SU-DHL-6 (cell line): ENCODE data around the gene CACNA1C.

Source experiments
- H2AFZ ChIP-seq: fragments of 200-600 bp; sonication (generic); 2 replicates; pipeline ENCODE4 v1.6.1; 2014; ENCODE audit warnings: low read depth, mild to moderate bottlenecking, moderate library complexity, mixed read lengths, antibody characterized with exemption, low read length; ENCODE audit not compliant: severe bottlenecking
- H3F3A ChIP-seq: fragments of 200-600 bp; shearing (Covaris generic); 2 replicates; pipeline ENCODE4 v1.6.0; 2016; ENCODE audit warnings: antibody characterized with exemption, mild to moderate bottlenecking; ENCODE audit not compliant: insufficient read depth
- H3K27ac ChIP-seq: fragments of 200-600 bp; sonication (generic); 2 replicates; pipeline ENCODE4 v1.5.1; 2016; ENCODE audit warnings: low read depth, mild to moderate bottlenecking, low read length, moderate library complexity, mixed read lengths
- H3K27me3 ChIP-seq: fragments of 200-600 bp; sonication (generic), shearing (Covaris generic); 2 replicates; pipeline ENCODE4 v1.6.0; 2014; ENCODE audit warnings: mild to moderate bottlenecking, low read length
- H3K36me3 ChIP-seq: fragments of 200-600 bp; sonication (generic); 2 replicates; pipeline ENCODE4 v1.6.1; 2014; ENCODE audit warnings: mild to moderate bottlenecking, low read length, mixed read lengths
- H3K4me2 ChIP-seq: fragments of 300-600, 200-600 bp; shearing (Covaris generic), sonication (generic); 2 replicates; pipeline ENCODE4 v1.6.0; 2014; ENCODE audit warnings: low read length, low read depth, mild to moderate bottlenecking; ENCODE audit not compliant: poor library complexity, severe bottlenecking
- H3K4me3 ChIP-seq: fragments of 200-600 bp; sonication (generic); 2 replicates; pipeline ENCODE4 v1.5.1; 2014; ENCODE audit warnings: antibody characterized with exemption, low read length, mild to moderate bottlenecking, mixed read lengths; ENCODE audit not compliant: insufficient read depth, poor library complexity, severe bottlenecking
- H3K79me2 ChIP-seq: fragments of 200-600 bp; sonication (generic); 2 replicates; pipeline ENCODE4 v1.6.1; 2014; ENCODE audit warnings: mild to moderate bottlenecking, low read length, moderate library complexity; ENCODE audit not compliant: insufficient read depth
- H3K9ac ChIP-seq: fragments of 200-600 bp; sonication (generic); 2 replicates; pipeline ENCODE4 v1.7.0; 2014; ENCODE audit warnings: mild to moderate bottlenecking, low read length
- H3K9me2 ChIP-seq: fragments of 200-600 bp; sonication (generic); replicated peaks from 2 replicates; pipeline ENCODE4 v1.6.1; 2014; ENCODE audit warnings: low read length; ENCODE audit not compliant: insufficient read depth
- H3K9me3 ChIP-seq: fragments of 200-600 bp; sonication (generic); 2 replicates; pipeline ENCODE4 v1.6.1; 2014; ENCODE audit warnings: low read length, mixed read lengths; ENCODE audit not compliant: insufficient read depth
- H4K20me1 ChIP-seq: fragments of 200-600 bp; sonication (generic); 2 replicates; pipeline ENCODE4 v1.6.1; 2014; ENCODE audit warnings: low read depth, mild to moderate bottlenecking, antibody characterized with exemption, low read length, moderate library complexity, mixed read lengths
- CTCF ChIP-seq: fragments of 200-600 bp; sonication (generic); IDR thresholded peaks from one replicate; pipeline ENCODE4 v1.5.1; 2017; ENCODE audit warnings: antibody characterized with exemption, mild to moderate bottlenecking, low read length, moderate library complexity; ENCODE audit not compliant: insufficient read depth, poor library complexity, severe bottlenecking
- EZH2phosphoT487 ChIP-seq: fragments of 200-600 bp; sonication (generic), shearing (Covaris generic); conservative IDR thresholded peaks from 2 replicates; pipeline ENCODE4 v1.6.1; 2018; ENCODE audit warnings: mild to moderate bottlenecking, antibody characterized with exemption, low read length, moderate library complexity, mixed read lengths

CACNA1C gene

GRCh38 chr12:2264651-2265232, 212.0 kb downstream of the CACNA1C start:
- Histone ChIP-seq H3K9ac (no peak overlapping the region), H2AFZ (no peak overlapping the region), H3K4me2 (no peak overlapping the region)

GRCh38 chr12:2265461-2266167, 212.8 kb downstream of the CACNA1C start:
- Histone ChIP-seq H3K27ac (no peak overlapping the region), H3K4me2 (no peak overlapping the region), H3K36me3 (no peaks in the 10 kb centered on the region), H3K9me3 (no peaks in the 10 kb centered on the region), H3F3A (0 out of 2 replicates have a peak, but pooled peaks cover under 1% of the 10 kb centered on the region), H3K9ac (no peak overlapping the region), H3K79me2 (no peaks in the 10 kb centered on the region), H3K9me2 (no peaks in the 10 kb centered on the region), H3K27me3 (no peaks in the 10 kb centered on the region), H3K4me3 (no peak overlapping the region), H4K20me1 (no peaks in the 10 kb centered on the region), H2AFZ (no peak overlapping the region)
- no peak for TF ChIP-seq EZH2phosphoT487
- no peak for TF ChIP-seq CTCF

More at GRCh38 chr12:2264651-2265232, 212.0 kb downstream of the CACNA1C start:
- Histone ChIP-seq H3K9me3 (no peaks in the 10 kb centered on the region), H3K36me3 (no peaks in the 10 kb centered on the region), H3F3A (0 out of 2 replicates have a peak, but pooled peaks cover 3% of the 10 kb centered on the region), H3K27ac (no peak overlapping the region), H3K4me3 (no peak overlapping the region), H4K20me1 (no peaks in the 10 kb centered on the region), H3K9me2 (no peaks in the 10 kb centered on the region), H3K79me2 (no peaks in the 10 kb centered on the region), H3K27me3 (no peaks in the 10 kb centered on the region)
- TF ChIP-seq CTCF (no peak), EZH2phosphoT487 (no peak)

GRCh38 chr12:2266666-2267620, 214.2 kb downstream of the CACNA1C start:
- no peak for TF ChIP-seq EZH2phosphoT487
- TF ChIP-seq CTCF, result no peak
- Histone ChIP-seq H3K27me3 (no peaks in the 10 kb centered on the region), H3K36me3 (no peaks in the 10 kb centered on the region), H3K9ac (no peak overlapping the region), H3K4me3 (no peak overlapping the region), H3K27ac (no peak overlapping the region), H3K4me2 (no peak overlapping the region), H3F3A (no peaks in the 10 kb centered on the region), H3K9me2 (no peaks in the 10 kb centered on the region), H3K9me3 (no peaks in the 10 kb centered on the region), H3K79me2 (no peaks in the 10 kb centered on the region), H2AFZ (no peak overlapping the region), H4K20me1 (no peaks in the 10 kb centered on the region)
